Thyroid gland (tissue), 4 donors: ENCODE measurements around the gene SEPTIN8. TPM values are rescaled to one million over a fixed set of nuclear protein-coding genes. Genes with fewer than 3 reads are reported as not detected.

Experiments used
- DNase-seq, 2 donors: peaks; one replicate each; pipeline ENCODE4 v3.0.0-alpha.2; 2019
- H3K27ac ChIP-seq, 3 donors: fragments of 200-600 bp; sonication (generic); 1 replicate in 2 of 3; 2 replicates in 1 of 3; pipeline ENCODE4 v1.5.1; 2016 to 2019; ENCODE audit warnings: mild to moderate bottlenecking in 1 of 3, moderate library complexity in 1 of 3
- H3K27me3 ChIP-seq: fragments of 200-600 bp; sonication (generic); one replicate; pipeline ENCODE4 v1.5.1; 2019
- H3K36me3 ChIP-seq, 2 donors: fragments of 200-600 bp; sonication (generic); one replicate each; pipeline ENCODE4 v1.5.1; 2016 to 2019
- H3K4me1 ChIP-seq, 2 donors: fragments of 200-600 bp; sonication (generic); one replicate each; pipeline ENCODE4 v1.5.1; 2017 to 2019
- H3K4me3 ChIP-seq, 3 donors: fragments of 200-600 bp; sonication (generic); replicated peaks in 1 of 3; 1 replicate in 2 of 3; 2 replicates in 1 of 3; pipeline ENCODE4 v1.5.1; 2016; ENCODE audit warnings: mild to moderate bottlenecking in 1 of 3
- H3K9me3 ChIP-seq: fragments of 200-600 bp; sonication (generic); one replicate; pipeline ENCODE4 v1.5.1; 2017
- CTCF ChIP-seq, 6 experiments: fragments of 200-600 bp in 3 of 6; fragments of 450-650 bp in 3 of 6; sonication (generic) in 3 of 6; IDR thresholded peaks; one replicate each; pipeline ENCODE4 v1.5.1; 2016 to 2019; ENCODE audit warnings: antibody characterized with exemption in 6 of 6, mild to moderate bottlenecking in 2 of 6, inconsistent platforms in 1 of 6, moderate library complexity in 1 of 6
- POLR2A ChIP-seq, 2 donors: fragments of 450-650 bp; IDR thresholded peaks; one replicate each; pipeline ENCODE4 v1.6.1; 2017; ENCODE audit warnings: antibody characterized with exemption in 2 of 2, mild to moderate bottlenecking in 2 of 2, moderate library complexity in 1 of 2
- WGBS, 2 donors: methylation state at CpG; one replicate each; pipeline ENCODE4 v1.1.5; 2017; 5-methylcytosine and 5-hydroxymethylcytosine counted together
- intact Hi-C: fragments of 100-400 bp; cut with DNase I; formaldehyde crosslinking; loops from one replicate; pipeline ENCODE4 v1.15.1; 2023
- total RNA-seq, 4 donors: library from RNA; depleted of rRNA; stranded (reverse); fragments of >200 nt; gene quantifications; one replicate each; pipeline ENCODE4 v1.2.3, GENCODE V29; 2016

Gene SEPTIN8
- total RNA-seq, 4 donors from 2014 or later: 41.9 to 57.7 (median 46.7) TPM

GRCh38 chr5:132781029-132781428 is 4.0 kb upstream of the SEPTIN8 start:
- no peak for DNase-seq
- WGBS, 2 donors: 96 to 98% methylated on average over 4 of the region's 4 CpGs
- TF ChIP-seq CTCF (IDR thresholded peaks at IDR 0.05) (no peak), POLR2A (IDR thresholded peaks at IDR 0.05) (no peak)
- H3K4me1 ChIP-seq: peaks cover 8% of the 10 kb centered on the region in 2 donors
- no peaks in the 10 kb centered on the region for H3K27me3 ChIP-seq
- H3K27ac ChIP-seq: no peak overlapping the region
- H3K9me3 ChIP-seq: no peaks in the 10 kb centered on the region
- H3K36me3 ChIP-seq: no peaks in the 10 kb centered on the region
- intact Hi-C loops: no loop called here
- no peak overlapping the region for H3K4me3 ChIP-seq

GRCh38 chr5:132780577-132780976 is 3.5 kb upstream of the SEPTIN8 start:
- no peak for DNase-seq
- peaks cover 12 to 13% of the 10 kb centered on the region in 2 donors for H3K4me1 ChIP-seq
- H3K36me3 ChIP-seq: no peaks in the 10 kb centered on the region
- WGBS, 2 donors: 88 to 93% methylated on average over 1 of the region's 1 CpG
- H3K27ac ChIP-seq: no peak overlapping the region
- no peaks in the 10 kb centered on the region for H3K9me3 ChIP-seq
- intact Hi-C loops: no loop called here
- no peaks in the 10 kb centered on the region for H3K27me3 ChIP-seq
- no peak for TF ChIP-seq POLR2A (IDR thresholded peaks at IDR 0.05)
- TF ChIP-seq CTCF (IDR thresholded peaks at IDR 0.05): no peak
- H3K4me3 ChIP-seq: no peak overlapping the region

GRCh38 chr5:132779961-132780360 is 2.9 kb upstream of the SEPTIN8 start:
- H3K36me3 ChIP-seq: no peaks in the 10 kb centered on the region
- WGBS, 2 donors: 94 to 95% methylated on average over 3 of the region's 3 CpGs
- no peak overlapping the region for H3K4me3 ChIP-seq
- no peaks in the 10 kb centered on the region for H3K9me3 ChIP-seq
- TF ChIP-seq POLR2A (IDR thresholded peaks at IDR 0.05): no peak
- H3K27ac ChIP-seq: no peak overlapping the region
- no peak for DNase-seq
- intact Hi-C loops: no loop called here
- H3K4me1 ChIP-seq: peaks cover 17 to 18% of the 10 kb centered on the region in 2 donors
- no peaks in the 10 kb centered on the region for H3K27me3 ChIP-seq

- H3K4me3 ChIP-seq: no peak overlapping the region
- WGBS, 2 donors: 83 to 95% methylated on average over 5 of the region's 5 CpGs
- no peak for TF ChIP-seq CTCF (IDR thresholded peaks at IDR 0.05)
- H3K27me3 ChIP-seq: no peaks in the 10 kb centered on the region
- no peak for DNase-seq
- no peaks in the 10 kb centered on the region for H3K9me3 ChIP-seq
- H3K36me3 ChIP-seq: no peaks in the 10 kb centered on the region
- peaks cover 24 to 29% of the 10 kb centered on the region in 2 donors for H3K4me1 ChIP-seq
- H3K27ac ChIP-seq: no peak overlapping the region
- intact Hi-C loops: no loop called here
These were observed 1.8 kb upstream of the SEPTIN8 start for GRCh38 chr5:132778856-132779255.

GRCh38 chr5:132778129-132778528 is 1.1 kb upstream of the SEPTIN8 start:
- intact Hi-C loops: no loop called here
- peaks cover 24 to 30% of the 10 kb centered on the region in 2 donors for H3K4me1 ChIP-seq
- peak overlapping the region in 1 of 3 donors; percentile 87 for H3K27ac ChIP-seq
- DNase-seq: no peak
- WGBS, 2 donors: 74 to 78% methylated on average over 4 of the region's 4 CpGs
- H3K36me3 ChIP-seq: no peaks in the 10 kb centered on the region
- H3K9me3 ChIP-seq: no peaks in the 10 kb centered on the region
- no peaks in the 10 kb centered on the region for H3K27me3 ChIP-seq
- TF ChIP-seq POLR2A (IDR thresholded peaks at IDR 0.05): no peak
- TF ChIP-seq CTCF (IDR thresholded peaks at IDR 0.05): no peak
- no peak overlapping the region for H3K4me3 ChIP-seq

- no peak for TF ChIP-seq CTCF (IDR thresholded peaks at IDR 0.05)
- no peak for TF ChIP-seq POLR2A (IDR thresholded peaks at IDR 0.05)
- 0% methylated on average over 4 of the region's 40 CpGs; no CpG with 5 or more reads in 1 of the 2 donors for WGBS, 2 donors
- H3K36me3 ChIP-seq: no peaks in the 10 kb centered on the region
- peak overlapping the region; percentile 37 to 87 (median 85) for H3K27ac ChIP-seq
- no peaks in the 10 kb centered on the region for H3K27me3 ChIP-seq
- DNase-seq: no peak
- peaks cover 29 to 38% of the 10 kb centered on the region in 2 donors for H3K4me1 ChIP-seq
- intact Hi-C loops: no loop called here
- no peaks in the 10 kb centered on the region for H3K9me3 ChIP-seq
- peak overlapping the region; percentile 48 to 64 (median 57) for H3K4me3 ChIP-seq
These were observed 166 bp downstream of the SEPTIN8 start for GRCh38 chr5:132776938-132777208.
